HepG2 (cell line): Measurements from ENCODE around the gene SLC34A3. TPM values are rescaled to one million over a fixed set of nuclear protein-coding genes. Genes with fewer than 3 reads are reported as not detected.

Source experiments
- BORCS8-MEF2B ChIP-seq: sonication (generic); formaldehyde crosslinking; IDR thresholded peaks from 2 replicates; pipeline ENCODE4 v1.8.0; 2022; ENCODE audit warnings: mild to moderate bottlenecking, missing genetic modification reagents
- DDIT3 ChIP-seq: sonication (generic); formaldehyde crosslinking; IDR thresholded peaks from 2 replicates; pipeline ENCODE4 v1.4.0; 2020; ENCODE audit warnings: mild to moderate bottlenecking, missing genetic modification reagents
- DR1 ChIP-seq: sonication (generic); formaldehyde crosslinking; IDR thresholded peaks from 2 replicates; pipeline ENCODE4 v1.8.0; 2021; ENCODE audit warnings: mild to moderate bottlenecking, missing genetic modification reagents, inconsistent platforms
- E2F1 ChIP-seq: sonication (generic); formaldehyde crosslinking; IDR thresholded peaks from 2 replicates; pipeline ENCODE4 v1.5.0; 2020; ENCODE audit warnings: missing genetic modification reagents
- ELF3 ChIP-seq: IDR thresholded peaks from 2 replicates; pipeline ENCODE4 v1.6.1; 2016; ENCODE audit warnings: missing genetic modification reagents, missing compliant biosample characterization
- GABPB1 ChIP-seq: IDR thresholded peaks from 2 replicates; pipeline ENCODE4 v1.6.1; 2016; ENCODE audit warnings: mild to moderate bottlenecking, missing genetic modification reagents, moderate library complexity, missing compliant biosample characterization
- GTF2F1 ChIP-seq: fragments of 150-350 bp; IDR thresholded peaks from 2 replicates; pipeline ENCODE4 v1.6.1; 2014; ENCODE audit warnings: low read length
- HBP1 ChIP-seq: IDR thresholded peaks from 2 replicates; pipeline ENCODE4 v1.6.1; 2016; ENCODE audit warnings: low read depth, control low read depth
- MEF2D ChIP-seq: sonication (generic); formaldehyde crosslinking; IDR thresholded peaks from 2 replicates; pipeline ENCODE4 v1.5.1; 2020; ENCODE audit warnings: mild to moderate bottlenecking, missing genetic modification reagents
- MYC ChIP-seq: sonication (generic); formaldehyde crosslinking; IDR thresholded peaks from 2 replicates; pipeline ENCODE4 v1.9.0; 2021; ENCODE audit warnings: missing genetic modification reagents, borderline replicate concordance
- PCBP2 ChIP-seq: fragments of 200-400 bp; formaldehyde crosslinking; optimal IDR thresholded peaks from 2 replicates; pipeline ENCODE3; 2018; ENCODE audit warnings: low read length, low read depth; ENCODE audit not compliant: poor library complexity, severe bottlenecking
- POLR2A ChIP-seq, 2 experiments: IDR thresholded peaks; 2 replicates each; pipeline ENCODE4 v1.6.1; 2011; ENCODE audit warnings: low read depth in 2 of 2, low read length in 2 of 2, mild to moderate bottlenecking in 1 of 2, moderate library complexity in 1 of 2; ENCODE audit not compliant: insufficient read depth in 1 of 2
- RAD21 ChIP-seq: fragments of 450-650 bp; formaldehyde crosslinking; IDR thresholded peaks from 2 replicates; pipeline ENCODE4 v1.5.0; 2020; ENCODE audit warnings: mild to moderate bottlenecking
- RXRA ChIP-seq: sonication (generic); formaldehyde crosslinking; IDR thresholded peaks from 2 replicates; pipeline ENCODE4 v1.5.1; 2020; ENCODE audit warnings: missing genetic modification reagents
- TOPORS ChIP-seq: sonication (generic); formaldehyde crosslinking; IDR thresholded peaks from 2 replicates; pipeline ENCODE4 v1.8.0; 2023; ENCODE audit warnings: mild to moderate bottlenecking, missing genetic modification reagents
- ZBTB7A ChIP-seq: sonication (generic); formaldehyde crosslinking; IDR thresholded peaks from 2 replicates; pipeline ENCODE4 v1.8.0; 2022; ENCODE audit warnings: mild to moderate bottlenecking, missing genetic modification reagents
- ZNF446 ChIP-seq: sonication (generic); formaldehyde crosslinking; IDR thresholded peaks from 2 replicates; pipeline ENCODE4 v1.5.0; 2020; ENCODE audit warnings: mild to moderate bottlenecking, missing genetic modification reagents
- ZNF496 ChIP-seq: sonication (generic); formaldehyde crosslinking; IDR thresholded peaks from 2 replicates; pipeline ENCODE4 v1.8.1; 2023; ENCODE audit warnings: mild to moderate bottlenecking, moderate library complexity, missing genetic modification reagents; ENCODE audit not compliant: insufficient replicate concordance
- ZNF674 ChIP-seq: sonication (generic); formaldehyde crosslinking; IDR thresholded peaks from 2 replicates; pipeline ENCODE4 v1.5.0; 2020; ENCODE audit warnings: low read depth, mild to moderate bottlenecking, missing genetic modification reagents
- ZNF740 ChIP-seq: sonication (generic); formaldehyde crosslinking; IDR thresholded peaks from 2 replicates; pipeline ENCODE4 v1.4.0; 2020; ENCODE audit warnings: missing genetic modification reagents
- ZNF766 ChIP-seq: sonication (generic); formaldehyde crosslinking; IDR thresholded peaks from 2 replicates; pipeline ENCODE4 v1.5.0; 2020; ENCODE audit warnings: missing genetic modification reagents, borderline replicate concordance
- ZXDC ChIP-seq: sonication (generic); formaldehyde crosslinking; IDR thresholded peaks from 2 replicates; pipeline ENCODE4 v1.5.0; 2020; ENCODE audit warnings: mild to moderate bottlenecking, missing genetic modification reagents
- polyA plus RNA-seq, 8 experiments: library from polyadenylated mRNA; depleted of rRNA in 3 of 8; stranded (reverse) in 7 of 8; unstranded in 1 of 8; fragments of >200 nt; fragmentation: Illumina TruSeq in 4 of 8; extraction: Trizol in 4 of 8; gene quantifications; 2 replicates each; pipeline versions ENCODE4 v1.2.1 to v1.2.3, GENCODE V29; 2011 to 2016; ENCODE audit warnings: low read depth in 4 of 8, missing spikeins in 1 of 8, mixed read lengths in 1 of 8; ENCODE audit not compliant: insufficient read depth in 1 of 8
- total RNA-seq, 5 experiments: library from RNA; depleted of rRNA; stranded (reverse); fragments of >200 nt; fragmentation: Illumina TruSeq; extraction: Trizol; gene quantifications; 2 replicates each; pipeline ENCODE4 v1.2.3, GENCODE V29; 2016; ENCODE audit warnings: low read depth in 1 of 5
- TF ChIP-seq, protein P1 (sequence below): sonication (generic); formaldehyde crosslinking; IDR thresholded peaks from 2 replicates; pipeline ENCODE4 v1.4.0; 2020; ENCODE audit warnings: missing genetic modification reagents

SLC34A3 gene
- total and polyA plus RNA-seq, 2 of the 13 experiments (the other 11 are each of a cell fraction or from before 2014, with no cell fraction given) = 0.07 to 1.0 TPM

DNA sequence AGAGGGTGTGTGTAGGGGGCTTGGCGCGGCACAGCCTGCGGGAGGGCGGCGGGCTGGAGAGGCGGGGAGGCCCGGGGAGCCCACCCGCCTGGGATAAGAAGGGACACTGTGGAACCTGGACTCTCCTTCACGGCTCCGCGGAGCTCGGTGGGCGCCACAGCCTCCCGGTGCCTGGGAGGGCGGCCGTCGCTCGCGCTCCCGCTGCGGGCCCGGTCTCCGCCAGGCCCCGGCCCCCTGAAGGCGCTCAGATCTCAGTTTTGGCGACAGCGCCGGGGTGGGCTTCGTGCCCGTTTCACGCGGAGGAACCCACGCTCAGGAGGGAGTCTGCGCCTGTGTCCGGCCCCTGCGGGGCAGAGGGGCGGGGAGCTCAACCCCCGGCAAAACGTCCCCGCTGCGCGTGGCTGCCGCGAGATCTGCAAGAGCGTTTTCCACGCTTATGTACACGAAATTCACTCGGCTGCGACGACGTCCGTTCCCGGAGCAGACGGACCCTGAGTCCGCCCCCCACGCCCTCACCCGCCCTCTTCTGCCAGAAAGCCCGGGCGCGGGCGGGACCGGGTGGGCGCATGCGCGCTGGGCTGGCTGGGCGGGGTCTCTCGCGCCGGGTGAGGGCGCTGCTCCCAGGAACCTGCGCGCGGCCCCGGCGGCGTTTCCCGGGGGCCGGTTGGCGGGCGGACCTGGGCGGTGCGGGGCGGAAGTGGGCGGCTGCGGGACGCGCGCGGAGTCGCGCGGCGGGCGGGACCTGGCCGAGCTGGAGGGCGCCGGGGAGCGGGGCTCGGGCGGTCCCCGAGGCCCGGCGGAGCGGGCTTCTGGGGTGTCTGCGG is 24.1 kb downstream of the SLC34A3 start, which contains the start of gene NELFB (continued):
- TF ChIP-seq TOPORS (CRISPR knock-in tag) (peak; percentile 40; the same call in 1 of the 2 replicates), POLR2A (IDR thresholded peaks at IDR 0.05; ENCODE audit: insufficient read depth in 1 of 2, low read depth in 2 of 2, low read length in 2 of 2) (peak in 1 of 2 experiments; percentile 80; a peak in 2 of 4 replicates), DDIT3 (CRISPR knock-in tag) (0 out of 2 replicates have a peak, but pooled peaks have one; percentile 31), ZNF740 (CRISPR knock-in tag) (no peak), RXRA (CRISPR knock-in tag) (peak; percentile 11; the same call in 1 of the 2 replicates), PCBP2 (no peak), ZNF496 (CRISPR knock-in tag) (no peak), MEF2D (CRISPR knock-in tag) (no peak), ELF3 (peak; percentile 10; the same call in 1 of the 2 replicates), ZXDC (CRISPR knock-in tag) (0 out of 2 replicates have a peak, but pooled peaks have one; percentile 32), DR1 (CRISPR knock-in tag) (peak; percentile 67; the same call in 1 of the 2 replicates), ZNF446 (CRISPR knock-in tag) (0 out of 2 replicates have a peak, but pooled peaks have one; percentile 55), GABPB1 (CRISPR knock-in tag) (peak; percentile 89), ZNF674 (CRISPR knock-in tag) (no peak), RAD21 (CRISPR knock-in tag) (peak; percentile 45; the same call in 1 of the 2 replicates), ZNF766 (CRISPR knock-in tag) (no peak), HBP1 (CRISPR knock-in tag) (0 out of 2 replicates have a peak, but pooled peaks have one; percentile 37), MYC (peak; percentile 35), GTF2F1 (no peak), E2F1 (CRISPR knock-in tag) (peak; percentile 90), BORCS8-MEF2B (no peak), ZBTB7A (CRISPR knock-in tag) (0 out of 2 replicates have a peak, but pooled peaks have one; percentile 42)
- TF ChIP-seq, protein P1, sequence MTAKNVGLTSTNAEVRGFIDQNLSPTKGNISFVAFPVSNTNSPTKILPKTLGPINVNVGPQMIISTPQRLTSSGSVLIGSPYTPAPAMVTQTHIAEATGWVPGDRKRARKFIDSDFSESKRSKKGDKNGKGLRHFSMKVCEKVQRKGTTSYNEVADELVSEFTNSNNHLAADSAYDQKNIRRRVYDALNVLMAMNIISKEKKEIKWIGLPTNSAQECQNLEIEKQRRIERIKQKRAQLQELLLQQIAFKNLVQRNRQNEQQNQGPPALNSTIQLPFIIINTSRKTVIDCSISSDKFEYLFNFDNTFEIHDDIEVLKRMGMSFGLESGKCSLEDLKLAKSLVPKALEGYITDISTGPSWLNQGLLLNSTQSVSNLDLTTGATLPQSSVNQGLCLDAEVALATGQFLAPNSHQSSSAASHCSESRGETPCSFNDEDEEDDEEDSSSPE (CRISPR knock-in tag) = peak; percentile 76
